HEK293 (cell line): ENCODE measurements around the gene ABHD15.

Experiments used
- HOXC10 ChIP-seq: sonication (generic); formaldehyde crosslinking; IDR thresholded peaks from 2 replicates; pipeline ENCODE4 v1.8.1; 2023; ENCODE audit warnings: mild to moderate bottlenecking, missing genetic modification reagents
- HOXD13 ChIP-seq: sonication (generic); formaldehyde crosslinking; IDR thresholded peaks from 2 replicates; pipeline ENCODE4 v1.8.0; 2022; ENCODE audit warnings: missing genetic modification reagents, borderline replicate concordance
- KLF7 ChIP-seq: fragments of 450-650 bp; formaldehyde crosslinking; IDR thresholded peaks from 2 replicates; pipeline ENCODE4 v1.5.1; 2016; ENCODE audit warnings: missing biosample characterization, missing genetic modification characterization, borderline replicate concordance
- SETDB1 ChIP-seq: IDR thresholded peaks from one replicate; pipeline ENCODE4 v1.6.1; 2017; ENCODE audit warnings: mild to moderate bottlenecking, low read length, moderate library complexity, mixed read lengths; ENCODE audit not compliant: insufficient read length
- TRIM28 ChIP-seq: IDR thresholded peaks from 2 replicates; pipeline ENCODE4 v1.6.1; 2011; ENCODE audit warnings: low read length, control low read depth, borderline replicate concordance
- YY2 ChIP-seq: fragments of 450-650 bp; formaldehyde crosslinking; IDR thresholded peaks from 2 replicates; pipeline ENCODE4 v1.5.1; 2016; ENCODE audit warnings: missing biosample characterization, missing genetic modification characterization
- ZNF248 ChIP-seq: fragments of 450-650 bp; formaldehyde crosslinking; IDR thresholded peaks from 2 replicates; pipeline ENCODE4 v1.5.1; 2017; ENCODE audit warnings: missing biosample characterization, missing genetic modification characterization
- ZNF366 ChIP-seq: fragments of 450-650 bp; formaldehyde crosslinking; conservative IDR thresholded peaks from 2 replicates; pipeline ENCODE4 v1.5.1; 2016; ENCODE audit warnings: missing biosample characterization, missing genetic modification characterization
- ZNF416 ChIP-seq: fragments of 450-650 bp; formaldehyde crosslinking; IDR thresholded peaks from 2 replicates; pipeline ENCODE4 v1.5.1; 2016; ENCODE audit warnings: missing biosample characterization, missing genetic modification characterization
- ZNF510 ChIP-seq: fragments of 450-650 bp; formaldehyde crosslinking; IDR thresholded peaks from 2 replicates; pipeline ENCODE4 v1.5.1; 2018; ENCODE audit warnings: mild to moderate bottlenecking, missing genetic modification characterization, missing biosample characterization; ENCODE audit not compliant: insufficient replicate concordance
- ZNF558 ChIP-seq: fragments of 450-650 bp; formaldehyde crosslinking; IDR thresholded peaks from 2 replicates; pipeline ENCODE4 v1.5.1; 2016; ENCODE audit warnings: missing biosample characterization, missing genetic modification characterization
- ZNF560 ChIP-seq: fragments of 450-650 bp; formaldehyde crosslinking; IDR thresholded peaks from 2 replicates; pipeline ENCODE4 v1.5.1; 2017; ENCODE audit warnings: missing biosample characterization, missing genetic modification characterization, borderline replicate concordance
- ZNF585B ChIP-seq: fragments of 450-650 bp; formaldehyde crosslinking; IDR thresholded peaks from 2 replicates; pipeline ENCODE4 v1.5.1; 2016; ENCODE audit warnings: missing biosample characterization, missing genetic modification characterization
- ZNF626 ChIP-seq: fragments of 450-650 bp; sonication (Bioruptor Pico); formaldehyde crosslinking; IDR thresholded peaks from 2 replicates; pipeline ENCODE4 v1.5.1; 2018; ENCODE audit warnings: missing biosample characterization, missing genetic modification characterization, inconsistent platforms
- ZNF629 ChIP-seq: fragments of 450-650 bp; formaldehyde crosslinking; IDR thresholded peaks from 2 replicates; pipeline ENCODE4 v1.5.1; 2017; ENCODE audit warnings: missing biosample characterization, missing genetic modification characterization
- ZNF747 ChIP-seq: fragments of 450-650 bp; formaldehyde crosslinking; IDR thresholded peaks from 2 replicates; pipeline ENCODE4 v1.5.1; 2016; ENCODE audit warnings: missing biosample characterization, missing genetic modification characterization
- ZNF843 ChIP-seq: fragments of 450-650 bp; formaldehyde crosslinking; IDR thresholded peaks from 2 replicates; pipeline ENCODE4 v1.5.1; 2016; ENCODE audit warnings: missing biosample characterization, missing genetic modification characterization
- TF ChIP-seq, protein P1 (sequence below): fragments of 450-650 bp; formaldehyde crosslinking; IDR thresholded peaks from 2 replicates; pipeline ENCODE4 v1.5.1; 2016; ENCODE audit warnings: missing biosample characterization, missing genetic modification characterization
- TF ChIP-seq, protein P2 (sequence below): fragments of 450-650 bp; formaldehyde crosslinking; IDR thresholded peaks from 2 replicates; pipeline ENCODE4 v1.5.1; 2016; ENCODE audit warnings: missing biosample characterization, missing genetic modification characterization
- TF ChIP-seq, protein P3 (sequence below): fragments of 450-650 bp; formaldehyde crosslinking; IDR thresholded peaks from 2 replicates; pipeline ENCODE4; 2016; ENCODE audit warnings: missing biosample characterization, missing genetic modification characterization
- TF ChIP-seq, protein P4 (sequence below): fragments of 450-650 bp; formaldehyde crosslinking; conservative IDR thresholded peaks from 2 replicates; pipeline ENCODE4 v1.5.1; 2016; ENCODE audit warnings: low read depth, missing biosample characterization, missing genetic modification characterization
- TF ChIP-seq, protein P5 (sequence below): fragments of 450-650 bp; formaldehyde crosslinking; IDR thresholded peaks from 2 replicates; pipeline ENCODE4 v1.5.1; 2016; ENCODE audit warnings: missing biosample characterization, missing genetic modification characterization
- TF ChIP-seq, protein P6 (sequence below): fragments of 450-650 bp; formaldehyde crosslinking; IDR thresholded peaks from 2 replicates; pipeline ENCODE4 v1.5.1; 2016; ENCODE audit warnings: missing biosample characterization, missing genetic modification characterization

The ABHD15 gene

DNA sequence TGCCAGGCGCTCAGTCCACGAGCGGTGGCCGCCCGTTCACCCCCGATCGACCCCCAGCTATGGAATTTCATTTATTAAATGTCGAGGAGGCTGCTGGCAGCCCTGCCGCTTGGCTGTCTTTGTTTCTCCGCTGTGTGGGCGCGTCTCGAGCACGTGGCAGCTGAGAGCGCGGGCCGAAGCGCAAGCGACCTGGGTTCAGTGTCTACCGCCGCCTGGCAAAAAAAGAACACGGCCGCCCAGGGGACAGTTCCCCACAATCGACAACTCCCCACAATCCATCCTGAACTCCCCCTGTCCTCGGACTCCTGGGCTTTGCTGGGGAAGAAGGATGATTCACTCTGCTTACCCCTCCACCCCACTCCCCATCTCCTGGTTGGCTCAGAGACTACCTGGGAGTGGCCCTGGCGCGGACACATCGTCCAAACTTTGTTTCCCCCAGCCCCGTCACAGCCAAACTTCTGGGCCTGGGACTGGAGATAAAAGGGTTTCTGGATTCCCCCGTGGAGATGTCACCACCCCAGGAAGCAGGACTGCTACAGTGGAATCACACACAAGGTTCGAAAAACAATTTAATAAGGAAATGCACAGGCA is 24.4 kb upstream of the ABHD15 start (continued):
- TF ChIP-seq, protein P1, sequence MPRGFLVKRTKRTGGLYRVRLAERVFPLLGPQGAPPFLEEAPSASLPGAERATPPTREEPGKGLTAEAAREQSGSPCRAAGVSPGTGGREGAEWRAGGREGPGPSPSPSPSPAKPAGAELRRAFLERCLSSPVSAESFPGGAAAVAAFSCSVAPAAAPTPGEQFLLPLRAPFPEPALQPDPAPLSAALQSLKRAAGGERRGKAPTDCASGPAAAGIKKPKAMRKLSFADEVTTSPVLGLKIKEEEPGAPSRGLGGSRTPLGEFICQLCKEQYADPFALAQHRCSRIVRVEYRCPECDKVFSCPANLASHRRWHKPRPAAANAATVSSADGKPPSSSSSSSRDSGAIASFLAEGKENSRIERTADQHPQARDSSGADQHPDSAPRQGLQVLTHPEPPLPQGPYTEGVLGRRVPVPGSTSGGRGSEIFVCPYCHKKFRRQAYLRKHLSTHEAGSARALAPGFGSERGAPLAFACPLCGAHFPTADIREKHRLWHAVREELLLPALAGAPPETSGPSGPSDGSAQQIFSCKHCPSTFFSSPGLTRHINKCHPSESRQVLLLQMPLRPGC (tag by site-specific recombination) = no peak
- TF ChIP-seq ZNF585B (no peak), ZNF416 (tag by site-specific recombination) (no peak), ZNF248 (no peak), ZNF510 (tag by site-specific recombination) (no peak), HOXD13 (CRISPR knock-in tag) (no peak), ZNF629 (no peak), TRIM28 (no peak), ZNF747 (no peak), HOXC10 (no peak), ZNF558 (tag by site-specific recombination) (no peak), ZNF366 (tag by site-specific recombination) (no peak), SETDB1 (no peak), ZNF843 (tag by site-specific recombination) (no peak), ZNF626 (tag by site-specific recombination) (no peak), YY2 (tag by site-specific recombination) (no peak), ZNF560 (tag by site-specific recombination) (no peak), KLF7 (tag by site-specific recombination) (no peak)
- TF ChIP-seq, protein P2, sequence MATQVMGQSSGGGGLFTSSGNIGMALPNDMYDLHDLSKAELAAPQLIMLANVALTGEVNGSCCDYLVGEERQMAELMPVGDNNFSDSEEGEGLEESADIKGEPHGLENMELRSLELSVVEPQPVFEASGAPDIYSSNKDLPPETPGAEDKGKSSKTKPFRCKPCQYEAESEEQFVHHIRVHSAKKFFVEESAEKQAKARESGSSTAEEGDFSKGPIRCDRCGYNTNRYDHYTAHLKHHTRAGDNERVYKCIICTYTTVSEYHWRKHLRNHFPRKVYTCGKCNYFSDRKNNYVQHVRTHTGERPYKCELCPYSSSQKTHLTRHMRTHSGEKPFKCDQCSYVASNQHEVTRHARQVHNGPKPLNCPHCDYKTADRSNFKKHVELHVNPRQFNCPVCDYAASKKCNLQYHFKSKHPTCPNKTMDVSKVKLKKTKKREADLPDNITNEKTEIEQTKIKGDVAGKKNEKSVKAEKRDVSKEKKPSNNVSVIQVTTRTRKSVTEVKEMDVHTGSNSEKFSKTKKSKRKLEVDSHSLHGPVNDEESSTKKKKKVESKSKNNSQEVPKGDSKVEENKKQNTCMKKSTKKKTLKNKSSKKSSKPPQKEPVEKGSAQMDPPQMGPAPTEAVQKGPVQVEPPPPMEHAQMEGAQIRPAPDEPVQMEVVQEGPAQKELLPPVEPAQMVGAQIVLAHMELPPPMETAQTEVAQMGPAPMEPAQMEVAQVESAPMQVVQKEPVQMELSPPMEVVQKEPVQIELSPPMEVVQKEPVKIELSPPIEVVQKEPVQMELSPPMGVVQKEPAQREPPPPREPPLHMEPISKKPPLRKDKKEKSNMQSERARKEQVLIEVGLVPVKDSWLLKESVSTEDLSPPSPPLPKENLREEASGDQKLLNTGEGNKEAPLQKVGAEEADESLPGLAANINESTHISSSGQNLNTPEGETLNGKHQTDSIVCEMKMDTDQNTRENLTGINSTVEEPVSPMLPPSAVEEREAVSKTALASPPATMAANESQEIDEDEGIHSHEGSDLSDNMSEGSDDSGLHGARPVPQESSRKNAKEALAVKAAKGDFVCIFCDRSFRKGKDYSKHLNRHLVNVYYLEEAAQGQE (tag by site-specific recombination) = no peak; the same call in 1 of the 2 replicates
- TF ChIP-seq, protein P3, sequence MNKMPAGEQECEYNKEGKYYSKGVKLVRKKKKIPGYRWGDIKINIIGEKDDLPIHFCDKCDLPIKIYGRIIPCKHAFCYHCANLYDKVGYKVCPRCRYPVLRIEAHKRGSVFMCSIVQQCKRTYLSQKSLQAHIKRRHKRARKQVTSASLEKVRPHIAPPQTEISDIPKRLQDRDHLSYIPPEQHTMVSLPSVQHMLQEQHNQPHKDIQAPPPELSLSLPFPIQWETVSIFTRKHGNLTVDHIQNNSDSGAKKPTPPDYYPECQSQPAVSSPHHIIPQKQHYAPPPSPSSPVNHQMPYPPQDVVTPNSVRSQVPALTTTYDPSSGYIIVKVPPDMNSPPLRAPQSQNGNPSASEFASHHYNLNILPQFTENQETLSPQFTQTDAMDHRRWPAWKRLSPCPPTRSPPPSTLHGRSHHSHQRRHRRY (tag by site-specific recombination) = no peak
- TF ChIP-seq, protein P4, sequence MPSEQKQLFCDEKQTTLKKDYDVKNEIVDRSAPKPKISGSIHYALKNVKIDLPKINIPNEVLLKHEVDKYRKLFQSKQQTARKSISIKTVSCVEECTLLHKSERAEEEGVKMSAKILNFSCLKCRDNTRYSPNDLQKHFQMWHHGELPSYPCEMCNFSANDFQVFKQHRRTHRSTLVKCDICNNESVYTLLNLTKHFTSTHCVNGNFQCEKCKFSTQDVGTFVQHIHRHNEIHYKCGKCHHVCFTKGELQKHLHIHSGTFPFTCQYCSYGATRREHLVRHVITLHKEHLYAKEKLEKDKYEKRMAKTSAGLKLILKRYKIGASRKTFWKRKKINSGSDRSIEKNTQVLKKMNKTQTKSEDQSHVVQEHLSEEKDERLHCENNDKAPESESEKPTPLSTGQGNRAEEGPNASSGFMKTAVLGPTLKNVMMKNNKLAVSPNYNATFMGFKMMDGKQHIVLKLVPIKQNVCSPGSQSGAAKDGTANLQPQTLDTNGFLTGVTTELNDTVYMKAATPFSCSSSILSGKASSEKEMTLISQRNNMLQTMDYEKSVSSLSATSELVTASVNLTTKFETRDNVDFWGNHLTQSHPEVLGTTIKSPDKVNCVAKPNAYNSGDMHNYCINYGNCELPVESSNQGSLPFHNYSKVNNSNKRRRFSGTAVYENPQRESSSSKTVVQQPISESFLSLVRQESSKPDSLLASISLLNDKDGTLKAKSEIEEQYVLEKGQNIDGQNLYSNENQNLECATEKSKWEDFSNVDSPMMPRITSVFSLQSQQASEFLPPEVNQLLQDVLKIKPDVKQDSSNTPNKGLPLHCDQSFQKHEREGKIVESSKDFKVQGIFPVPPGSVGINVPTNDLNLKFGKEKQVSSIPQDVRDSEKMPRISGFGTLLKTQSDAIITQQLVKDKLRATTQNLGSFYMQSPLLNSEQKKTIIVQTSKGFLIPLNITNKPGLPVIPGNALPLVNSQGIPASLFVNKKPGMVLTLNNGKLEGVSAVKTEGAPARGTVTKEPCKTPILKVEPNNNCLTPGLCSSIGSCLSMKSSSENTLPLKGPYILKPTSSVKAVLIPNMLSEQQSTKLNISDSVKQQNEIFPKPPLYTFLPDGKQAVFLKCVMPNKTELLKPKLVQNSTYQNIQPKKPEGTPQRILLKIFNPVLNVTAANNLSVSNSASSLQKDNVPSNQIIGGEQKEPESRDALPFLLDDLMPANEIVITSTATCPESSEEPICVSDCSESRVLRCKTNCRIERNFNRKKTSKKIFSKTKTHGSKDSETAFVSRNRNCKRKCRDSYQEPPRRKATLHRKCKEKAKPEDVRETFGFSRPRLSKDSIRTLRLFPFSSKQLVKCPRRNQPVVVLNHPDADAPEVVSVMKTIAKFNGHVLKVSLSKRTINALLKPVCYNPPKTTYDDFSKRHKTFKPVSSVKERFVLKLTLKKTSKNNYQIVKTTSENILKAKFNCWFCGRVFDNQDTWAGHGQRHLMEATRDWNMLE (tag by site-specific recombination) = no peak
- TF ChIP-seq, protein P5, sequence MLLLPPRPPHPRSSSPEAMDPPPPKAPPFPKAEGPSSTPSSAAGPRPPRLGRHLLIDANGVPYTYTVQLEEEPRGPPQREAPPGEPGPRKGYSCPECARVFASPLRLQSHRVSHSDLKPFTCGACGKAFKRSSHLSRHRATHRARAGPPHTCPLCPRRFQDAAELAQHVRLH = no peak; the same call in 1 of the 2 replicates
- TF ChIP-seq, protein P6, sequence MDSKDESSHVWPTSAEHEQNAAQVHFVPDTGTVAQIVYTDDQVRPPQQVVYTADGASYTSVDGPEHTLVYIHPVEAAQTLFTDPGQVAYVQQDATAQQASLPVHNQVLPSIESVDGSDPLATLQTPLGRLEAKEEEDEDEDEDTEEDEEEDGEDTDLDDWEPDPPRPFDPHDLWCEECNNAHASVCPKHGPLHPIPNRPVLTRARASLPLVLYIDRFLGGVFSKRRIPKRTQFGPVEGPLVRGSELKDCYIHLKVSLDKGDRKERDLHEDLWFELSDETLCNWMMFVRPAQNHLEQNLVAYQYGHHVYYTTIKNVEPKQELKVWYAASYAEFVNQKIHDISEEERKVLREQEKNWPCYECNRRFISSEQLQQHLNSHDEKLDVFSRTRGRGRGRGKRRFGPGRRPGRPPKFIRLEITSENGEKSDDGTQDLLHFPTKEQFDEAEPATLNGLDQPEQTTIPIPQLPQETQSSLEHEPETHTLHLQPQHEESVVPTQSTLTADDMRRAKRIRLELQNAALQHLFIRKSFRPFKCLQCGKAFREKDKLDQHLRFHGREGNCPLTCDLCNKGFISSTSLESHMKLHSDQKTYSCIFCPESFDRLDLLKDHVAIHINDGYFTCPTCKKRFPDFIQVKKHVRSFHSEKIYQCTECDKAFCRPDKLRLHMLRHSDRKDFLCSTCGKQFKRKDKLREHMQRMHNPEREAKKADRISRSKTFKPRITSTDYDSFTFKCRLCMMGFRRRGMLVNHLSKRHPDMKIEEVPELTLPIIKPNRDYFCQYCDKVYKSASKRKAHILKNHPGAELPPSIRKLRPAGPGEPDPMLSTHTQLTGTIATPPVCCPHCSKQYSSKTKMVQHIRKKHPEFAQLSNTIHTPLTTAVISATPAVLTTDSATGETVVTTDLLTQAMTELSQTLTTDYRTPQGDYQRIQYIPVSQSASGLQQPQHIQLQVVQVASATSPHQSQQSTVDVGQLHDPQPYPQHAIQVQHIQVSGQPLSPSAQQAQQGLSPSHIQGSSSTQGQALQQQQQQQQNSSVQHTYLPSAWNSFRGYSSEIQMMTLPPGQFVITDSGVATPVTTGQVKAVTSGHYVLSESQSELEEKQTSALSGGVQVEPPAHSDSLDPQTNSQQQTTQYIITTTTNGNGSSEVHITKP (tag by site-specific recombination) = no peak
